ENCODE measurements around the gene CD99L2. TPM values are rescaled to one million over a fixed set of nuclear protein-coding genes. Genes with fewer than 3 reads are reported as not detected.

The CD99L2 gene
- total RNA-seq, 1 donor from 2014 or later: 83.3 TPM

- DNase-seq: no peak
- intact Hi-C loops (cut with micrococcal nuclease): no loop called here
- no peak for ATAC-seq
Observed at GRCh38 chrX:150868625-150869024, 29.8 kb downstream of the CD99L2 start.

GRCh38 chrX:150864127-150864526 lies 34.3 kb downstream of the CD99L2 start:
- intact Hi-C loops (cut with micrococcal nuclease): no loop called here
- ATAC-seq (no peak), DNase-seq (no peak)

GRCh38 chrX:150863191-150863590 lies 35.3 kb downstream of the CD99L2 start:
- intact Hi-C loops (cut with micrococcal nuclease): no loop called here
- ATAC-seq: no peak
- no peak for DNase-seq

- DNase-seq (no peak), ATAC-seq (no peak)
- intact Hi-C loops (cut with micrococcal nuclease): no loop called here
Observed at GRCh38 chrX:150857453-150857852, 41.0 kb downstream of the CD99L2 start.

GRCh38 chrX:150856785-150857184 lies 41.7 kb downstream of the CD99L2 start:
- ATAC-seq: no peak

GRCh38 chrX:150856101-150856500 lies 42.4 kb downstream of the CD99L2 start:
- no peak for DNase-seq
- intact Hi-C loops (cut with micrococcal nuclease): no loop called here
- no peak for ATAC-seq

More at GRCh38 chrX:150856785-150857184, 41.7 kb downstream of the CD99L2 start:
- DNase-seq: no peak
- intact Hi-C loops (cut with micrococcal nuclease): no loop called here

- no peak for ATAC-seq
- no peak for DNase-seq
- intact Hi-C loops (cut with micrococcal nuclease): no loop called here
Observed at GRCh38 chrX:150854856-150855255, 43.6 kb downstream of the CD99L2 start.

GRCh38 chrX:150849996-150850720 lies 48.3 kb downstream of the CD99L2 start:
- intact Hi-C loops (cut with micrococcal nuclease): no loop called here
- ATAC-seq: no peak
- no peak for DNase-seq

- ATAC-seq (no peak), DNase-seq (no peak)
- intact Hi-C loops (cut with micrococcal nuclease): no loop called here
Observed at GRCh38 chrX:150849486-150849885, 49.0 kb downstream of the CD99L2 start.

- intact Hi-C loops (cut with micrococcal nuclease): no loop called here
- no peak for ATAC-seq
- no peak for DNase-seq
Observed at GRCh38 chrX:150848914-150849365, 49.5 kb downstream of the CD99L2 start.

GRCh38 chrX:150847088-150847487 lies 51.4 kb downstream of the CD99L2 start:
- intact Hi-C loops (cut with micrococcal nuclease): no loop called here
- no peak for DNase-seq
- no peak for ATAC-seq

- intact Hi-C loops (cut with micrococcal nuclease): no loop called here
- ATAC-seq (no peak), DNase-seq (no peak)
Observed at GRCh38 chrX:150846130-150846529, 52.3 kb downstream of the CD99L2 start.

- no peak for DNase-seq
- ATAC-seq: no peak
- intact Hi-C loops (cut with micrococcal nuclease): no loop called here
Observed at GRCh38 chrX:150845091-150845490, 53.4 kb downstream of the CD99L2 start.

GRCh38 chrX:150844016-150844415 lies 54.5 kb downstream of the CD99L2 start:
- no peak for ATAC-seq
- intact Hi-C loops (cut with micrococcal nuclease): no loop called here
- DNase-seq: no peak

- no peak for ATAC-seq
- DNase-seq: no peak
- intact Hi-C loops (cut with micrococcal nuclease): no loop called here
Observed at GRCh38 chrX:150842198-150842685, 56.2 kb downstream of the CD99L2 start.

- ATAC-seq (no peak), DNase-seq (no peak)
- intact Hi-C loops (cut with micrococcal nuclease): no loop called here
Observed at GRCh38 chrX:150841456-150842197, 56.8 kb downstream of the CD99L2 start.

- DNase-seq: no peak
- ATAC-seq: no peak
- intact Hi-C loops (cut with micrococcal nuclease): no loop called here
Observed at GRCh38 chrX:150837845-150838244, 60.6 kb downstream of the CD99L2 start.

- no peak for DNase-seq
- intact Hi-C loops (cut with micrococcal nuclease): no loop called here
- ATAC-seq: no peak
Observed at GRCh38 chrX:150834695-150835094, 63.8 kb downstream of the CD99L2 start.

GRCh38 chrX:150833454-150834056 lies 64.9 kb downstream of the CD99L2 start:
- ATAC-seq (no peak), DNase-seq (no peak)
- intact Hi-C loops (cut with micrococcal nuclease): no loop called here

- intact Hi-C loops (cut with micrococcal nuclease): no loop called here
- ATAC-seq: no peak
- DNase-seq: no peak
Observed at GRCh38 chrX:150831863-150832262, 66.6 kb downstream of the CD99L2 start.

Measured in left ventricle myocardium superior (tissue), 1 donor.